HG03060 (cell line): Measurements from ENCODE around the gene MAU2.
"Not testable (repeated sequence)": the region's sequence is repeated elsewhere in the genome, so short reads cannot be mapped to it uniquely, and the experiment has no call there.

ENCODE experiments used
- ATAC-seq: cut with Tn5 transposase; IDR thresholded peaks from one replicate; pipeline ENCODE4 v1.9.1; 2021; ENCODE audit warnings: low read depth, moderate number of reproducible peaks; ENCODE audit not compliant: unreplicated experiment

The MAU2 gene

DNA sequence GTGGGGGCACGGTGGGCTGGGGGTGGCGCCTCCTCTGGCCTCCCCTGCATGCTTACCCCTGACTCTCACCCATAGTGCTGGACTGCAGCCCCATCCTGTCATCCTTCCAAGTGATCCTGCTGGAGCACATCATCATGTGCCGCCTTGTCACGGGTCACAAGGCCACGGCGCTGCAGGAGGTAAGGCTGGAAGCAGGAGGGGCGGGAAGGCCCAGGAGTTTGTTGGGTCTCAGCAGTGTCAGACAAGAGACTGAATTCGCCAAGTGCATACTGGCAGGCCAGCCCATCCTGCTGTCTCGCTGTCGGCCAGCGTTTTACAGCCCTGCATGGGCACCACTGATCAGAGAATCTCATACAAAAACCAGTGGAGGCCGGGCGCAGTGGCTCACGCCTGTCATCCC, 23.1 kb downstream of the MAU2 start:
- no peak for ATAC-seq

DNA sequence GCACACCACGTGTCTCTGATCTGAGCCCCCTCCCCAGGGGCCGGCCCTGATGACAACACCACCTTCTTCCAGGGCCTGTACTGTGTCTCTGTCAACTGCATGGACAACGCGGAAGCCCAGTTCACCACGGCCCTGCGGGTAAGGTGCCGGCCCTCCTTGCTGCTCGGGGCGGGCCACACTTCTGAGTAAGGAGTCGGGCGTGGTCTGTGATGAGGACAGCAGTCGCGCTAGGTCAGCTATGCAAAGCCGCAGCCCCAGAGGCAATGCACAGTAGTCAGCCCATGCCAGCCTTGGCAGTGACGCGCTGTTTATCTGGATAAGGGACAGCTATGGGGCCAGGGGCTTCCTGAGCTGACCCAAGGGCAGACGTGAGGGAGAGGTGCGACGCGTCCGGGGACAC, 24.6 kb downstream of the MAU2 start:
- no peak for ATAC-seq

DNA sequence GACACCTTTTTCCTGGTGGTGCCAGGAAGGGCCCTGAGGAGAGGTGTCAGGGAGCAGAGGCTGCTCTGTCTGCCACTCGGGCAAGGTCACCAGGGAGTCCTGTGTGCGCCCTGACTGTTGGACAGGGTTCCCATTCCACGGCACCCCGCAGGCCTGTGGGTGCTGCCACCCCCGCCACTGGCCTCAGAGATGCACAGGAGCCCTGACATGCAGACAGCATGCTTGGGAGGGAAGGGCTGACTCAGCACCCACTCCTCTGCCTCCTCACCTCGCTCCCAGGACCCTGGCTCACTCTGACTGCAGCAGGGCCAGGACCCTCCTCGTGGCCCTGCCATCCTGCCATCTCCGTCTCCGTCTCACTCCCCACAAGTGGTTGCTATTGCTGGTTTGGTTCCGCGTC, 25.3 kb downstream of the MAU2 start:
- no peak for ATAC-seq

DNA sequence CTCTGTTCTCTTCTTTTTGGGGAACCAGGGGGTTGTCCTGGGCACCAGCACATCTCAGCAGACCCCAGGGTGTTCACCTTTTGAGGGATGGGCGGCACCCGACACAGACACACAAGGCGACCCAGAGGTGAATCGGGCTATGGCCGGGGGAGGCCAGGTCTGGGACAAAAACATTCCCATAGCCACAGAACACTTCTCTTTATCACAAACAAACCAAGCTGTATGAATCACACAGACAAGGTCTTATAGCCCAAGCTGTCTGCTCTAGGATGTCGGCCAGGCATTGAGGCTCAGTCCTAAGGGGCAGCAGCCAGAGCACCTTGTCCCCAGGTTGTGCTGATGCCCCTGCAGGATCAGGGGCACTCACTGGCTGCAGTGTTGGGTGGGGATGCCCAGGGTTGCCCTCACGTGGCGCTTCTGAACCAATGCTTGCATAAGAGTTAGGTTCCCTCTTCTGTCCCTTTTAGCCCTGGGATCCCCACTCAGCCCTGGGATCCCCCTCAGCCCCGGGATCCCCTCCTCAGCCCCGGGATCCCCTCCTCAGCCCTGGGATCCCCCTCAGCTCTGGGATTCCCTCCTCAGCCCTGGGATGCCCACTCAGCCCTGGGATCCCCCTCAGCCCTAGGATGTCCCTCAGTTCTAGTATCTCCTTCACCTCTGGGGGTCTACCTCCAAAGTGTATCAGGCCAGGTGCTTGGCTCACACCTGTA, 26.9 kb downstream of the MAU2 start:
- no peak for ATAC-seq

DNA sequence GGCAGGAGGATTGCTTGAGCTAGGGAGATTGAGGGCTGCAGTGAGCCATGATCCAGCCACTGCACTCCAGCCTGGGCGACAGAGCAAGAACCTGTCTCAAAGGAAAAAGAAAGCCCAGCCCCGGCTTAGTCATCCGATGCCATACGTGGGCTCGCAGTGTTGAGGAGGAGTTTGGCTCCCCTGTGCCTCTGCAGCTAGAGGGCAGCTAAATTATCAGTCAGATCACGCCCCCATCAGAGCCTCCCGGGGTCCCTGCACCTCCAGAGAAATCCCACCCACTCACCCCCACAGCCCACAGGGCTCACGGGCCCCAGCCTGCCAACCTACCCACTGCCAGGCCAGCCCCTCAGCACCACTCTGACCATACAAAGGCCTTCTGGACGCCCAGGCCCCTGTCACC, 27.6 kb downstream of the MAU2 start:
- ATAC-seq, result no peak

DNA sequence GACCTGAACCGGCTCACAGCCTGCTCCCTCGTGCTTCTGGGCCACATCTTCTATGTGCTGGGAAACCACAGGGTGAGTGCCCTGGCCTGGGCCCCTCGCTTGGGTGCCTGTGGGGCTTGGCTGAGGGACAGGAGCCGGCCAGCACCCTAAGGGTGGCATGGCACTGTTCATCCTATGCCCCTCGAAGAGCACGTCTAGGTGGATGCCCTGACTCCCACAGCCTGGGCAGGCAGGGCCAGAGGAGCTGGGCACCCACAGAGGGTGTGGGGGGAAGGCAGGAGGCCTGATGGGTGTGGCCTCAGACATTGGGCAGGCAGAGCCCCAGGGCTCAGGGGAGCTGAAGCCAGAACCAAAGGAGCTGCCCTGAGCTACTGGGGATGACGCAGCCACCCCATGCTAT, 28.7 kb downstream of the MAU2 start:
- ATAC-seq, result no peak

DNA sequence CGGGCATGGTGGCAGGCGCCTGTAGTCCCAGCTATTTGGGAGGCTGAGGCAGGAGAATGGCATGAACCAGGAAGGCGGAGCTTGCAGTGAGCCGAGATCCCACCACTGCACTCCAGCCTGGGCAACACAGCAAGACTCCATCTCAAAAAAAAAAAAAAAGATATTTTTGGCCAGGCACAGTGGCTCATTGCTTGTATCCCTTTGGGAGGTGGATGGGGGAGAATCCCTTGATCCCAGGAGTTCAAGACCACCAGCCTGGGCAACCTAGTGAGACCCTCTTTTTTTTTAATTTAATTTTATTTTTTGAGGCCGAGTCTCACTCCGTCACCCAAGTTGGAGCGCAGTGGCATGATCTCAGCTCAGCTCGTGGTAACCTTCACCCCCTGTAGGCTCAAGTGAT, 30.1 kb downstream of the MAU2 start:
- not testable (repeated sequence) for ATAC-seq

DNA sequence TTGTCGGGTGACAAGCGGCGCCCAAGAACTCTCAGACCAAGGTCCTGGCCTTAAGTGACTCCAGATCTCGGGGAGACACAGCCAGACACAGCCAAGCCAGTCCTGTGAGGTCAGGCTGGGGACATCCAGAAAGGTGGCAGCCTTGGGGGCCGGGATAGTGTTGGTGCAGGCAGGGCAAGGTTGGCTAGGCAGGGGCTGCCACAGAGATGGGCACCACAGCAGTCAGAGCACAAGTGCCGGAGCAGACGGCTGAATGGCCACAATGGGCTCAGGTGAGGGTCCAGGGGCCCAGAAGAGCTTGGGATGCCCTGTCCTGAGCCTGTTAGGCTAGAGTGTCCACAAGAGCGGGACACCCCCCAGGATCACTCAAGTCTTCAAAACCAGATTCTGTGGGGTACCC, 32.2 kb downstream of the MAU2 start:
- ATAC-seq, result no peak

DNA sequence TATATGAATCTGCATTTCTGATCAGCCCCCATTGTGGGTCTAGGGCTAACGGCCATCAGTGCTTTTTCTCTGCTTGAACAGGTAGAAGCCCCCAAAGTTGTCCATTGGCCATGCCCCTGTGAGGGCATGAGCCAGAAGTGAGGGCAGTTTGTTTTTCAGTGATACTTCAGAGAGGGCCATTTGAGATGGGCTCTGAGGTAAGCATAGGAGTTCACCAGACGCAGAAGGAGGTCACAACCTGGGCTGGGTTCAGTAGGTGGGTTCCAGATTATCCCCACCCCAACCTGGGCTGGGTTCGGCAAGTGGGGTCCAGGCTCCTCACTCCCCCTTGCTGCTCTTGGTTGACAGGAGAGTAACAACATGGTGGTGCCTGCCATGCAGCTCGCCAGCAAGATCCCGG, 33.4 kb downstream of the MAU2 start:
- no peak for ATAC-seq

DNA sequence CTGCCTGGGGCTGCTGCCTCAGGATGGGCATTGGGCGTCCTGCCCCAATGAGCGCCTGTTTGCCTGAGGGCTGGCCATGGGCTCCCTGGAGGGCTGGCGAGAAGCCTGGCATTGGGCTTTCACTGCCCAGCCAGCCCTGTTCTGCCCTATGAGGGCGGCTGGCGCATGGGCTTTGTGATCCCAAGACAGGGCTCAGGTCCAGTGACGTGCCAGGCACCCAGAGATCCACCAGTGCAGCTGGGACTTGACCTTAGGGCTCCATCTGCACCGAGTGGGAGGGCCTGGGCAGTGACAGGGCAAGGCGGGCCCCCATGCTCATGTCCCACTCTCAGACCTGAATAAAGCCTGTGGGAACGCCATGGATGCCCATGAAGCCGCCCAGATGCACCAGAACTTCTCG, 34.3 kb downstream of the MAU2 start:
- ATAC-seq, result no peak

DNA sequence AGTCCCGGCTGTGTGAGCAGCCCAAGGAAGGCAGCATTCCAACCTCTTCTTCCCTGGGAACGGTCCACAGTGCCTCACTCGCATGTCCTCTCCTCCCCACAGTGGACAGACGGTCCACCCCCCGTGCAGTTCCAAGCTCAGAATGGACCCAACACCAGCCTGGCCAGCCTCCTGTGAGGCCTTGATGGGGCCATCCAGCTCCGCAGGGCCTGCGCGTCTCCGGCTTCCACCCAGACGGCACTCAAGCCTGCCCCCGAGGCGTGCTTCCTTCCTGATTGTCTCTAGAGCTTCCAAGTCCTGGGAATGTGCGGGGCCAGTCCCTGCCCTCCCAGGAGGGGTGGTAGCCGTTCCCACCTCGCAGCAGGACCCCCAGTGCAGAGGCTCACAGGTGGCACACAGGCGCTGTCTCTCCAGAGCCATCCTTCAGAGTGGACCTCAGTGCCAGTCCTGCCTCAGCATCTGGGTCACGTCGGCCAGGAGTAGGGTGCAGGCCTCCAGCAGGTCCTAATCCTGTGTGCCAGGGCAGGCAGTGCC, 35.0 kb downstream of the MAU2 start:
- ATAC-seq, result no peak

DNA sequence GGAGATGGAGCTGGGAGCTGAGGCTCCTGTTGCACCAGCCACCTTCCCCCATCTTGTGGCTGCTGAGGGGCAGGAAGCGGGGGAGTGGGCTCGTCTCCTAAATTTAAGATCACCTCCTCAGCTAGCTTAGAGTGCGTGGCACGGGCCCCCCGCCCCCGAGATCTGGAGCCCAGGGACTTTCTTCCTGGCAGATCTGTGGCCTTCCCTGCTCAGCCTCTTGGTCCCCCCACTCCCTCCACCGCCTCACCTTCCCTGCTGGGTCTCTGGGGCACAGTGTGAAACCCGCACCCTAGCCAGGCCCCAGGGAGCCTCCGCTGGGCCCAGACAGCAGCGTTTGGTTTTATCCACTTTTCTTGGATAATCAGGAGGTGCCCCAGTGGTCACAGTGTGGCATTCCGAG, 35.9 kb downstream of the MAU2 start:
- no peak for ATAC-seq

DNA sequence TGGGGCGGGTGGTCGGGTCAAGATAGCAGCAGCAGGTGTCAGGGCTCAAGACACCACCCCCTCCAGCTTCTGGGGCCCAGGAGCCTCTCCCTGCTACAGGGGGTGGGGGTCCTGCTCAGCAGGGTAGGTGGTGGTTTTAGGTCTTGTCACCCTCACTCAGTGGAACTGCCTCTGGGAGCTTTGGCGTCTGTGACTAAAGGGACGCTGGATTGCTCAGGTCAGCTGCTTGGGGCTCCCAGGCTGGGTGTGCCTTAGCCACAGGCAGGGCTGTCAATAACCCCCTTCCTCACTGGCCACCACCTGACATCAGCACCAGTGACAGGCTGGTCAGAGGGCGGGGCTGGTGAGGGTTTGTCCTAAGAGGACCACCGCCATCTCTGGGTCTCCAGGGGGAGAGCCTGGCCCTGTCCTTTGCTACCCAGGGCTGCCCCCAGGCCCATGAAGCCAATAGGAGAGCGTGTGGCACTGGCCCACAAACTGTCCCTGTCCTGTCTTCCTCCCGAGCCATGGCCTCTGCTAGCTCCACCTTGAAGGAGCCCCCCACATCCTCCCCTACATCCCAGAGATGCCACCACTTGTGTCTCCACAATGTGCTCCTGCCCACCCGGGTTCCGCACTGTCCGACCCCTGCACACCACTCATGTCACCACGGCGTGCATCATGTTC, 36.4 kb downstream of the MAU2 start:
- ATAC-seq, result no peak

DNA sequence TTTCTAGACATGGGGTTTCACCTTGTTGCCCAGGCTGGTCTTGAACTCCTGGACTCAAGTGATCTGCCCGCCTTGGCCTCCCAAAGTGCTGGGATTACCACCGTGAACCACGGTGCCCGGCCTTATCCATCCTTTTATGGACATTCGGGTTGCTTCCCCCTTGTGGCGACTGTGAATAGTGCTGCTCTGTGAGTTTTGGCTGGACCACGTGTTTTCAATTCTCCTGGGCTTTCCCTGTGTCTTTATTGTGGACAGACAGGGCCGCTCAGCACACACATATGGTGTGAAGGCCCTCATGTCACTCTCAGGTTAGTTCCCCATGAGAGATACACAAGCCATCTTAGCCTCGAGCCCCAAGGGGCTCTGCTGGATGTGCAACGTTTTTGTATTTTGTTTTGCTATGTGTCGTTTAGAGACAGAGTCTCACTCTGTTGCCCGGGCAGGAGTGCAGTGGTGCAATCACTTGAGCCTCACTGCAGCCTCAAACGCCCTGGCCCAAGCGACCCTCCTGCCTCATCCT, 40.5 kb downstream of the MAU2 start:
- ATAC-seq, result no peak

DNA sequence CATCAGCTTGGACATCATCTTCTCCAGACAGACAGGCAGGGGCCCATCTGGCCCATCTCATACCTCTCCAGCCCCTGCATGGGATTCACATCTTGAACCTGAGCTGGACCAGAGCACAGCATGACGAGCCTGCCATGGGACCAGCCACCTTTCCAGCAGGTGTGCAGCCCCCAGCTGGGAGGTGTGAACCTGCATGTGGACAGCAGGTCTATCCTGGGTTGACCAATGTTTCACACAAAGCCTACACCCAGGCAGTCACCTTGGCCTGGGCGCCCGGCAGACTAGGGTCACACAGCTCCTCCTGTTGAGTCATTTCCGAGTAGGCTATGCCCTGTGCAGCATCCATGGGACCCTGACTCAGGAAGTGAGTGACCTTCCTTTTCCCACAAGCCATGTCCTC, 41.4 kb downstream of the MAU2 start:
- no peak for ATAC-seq

DNA sequence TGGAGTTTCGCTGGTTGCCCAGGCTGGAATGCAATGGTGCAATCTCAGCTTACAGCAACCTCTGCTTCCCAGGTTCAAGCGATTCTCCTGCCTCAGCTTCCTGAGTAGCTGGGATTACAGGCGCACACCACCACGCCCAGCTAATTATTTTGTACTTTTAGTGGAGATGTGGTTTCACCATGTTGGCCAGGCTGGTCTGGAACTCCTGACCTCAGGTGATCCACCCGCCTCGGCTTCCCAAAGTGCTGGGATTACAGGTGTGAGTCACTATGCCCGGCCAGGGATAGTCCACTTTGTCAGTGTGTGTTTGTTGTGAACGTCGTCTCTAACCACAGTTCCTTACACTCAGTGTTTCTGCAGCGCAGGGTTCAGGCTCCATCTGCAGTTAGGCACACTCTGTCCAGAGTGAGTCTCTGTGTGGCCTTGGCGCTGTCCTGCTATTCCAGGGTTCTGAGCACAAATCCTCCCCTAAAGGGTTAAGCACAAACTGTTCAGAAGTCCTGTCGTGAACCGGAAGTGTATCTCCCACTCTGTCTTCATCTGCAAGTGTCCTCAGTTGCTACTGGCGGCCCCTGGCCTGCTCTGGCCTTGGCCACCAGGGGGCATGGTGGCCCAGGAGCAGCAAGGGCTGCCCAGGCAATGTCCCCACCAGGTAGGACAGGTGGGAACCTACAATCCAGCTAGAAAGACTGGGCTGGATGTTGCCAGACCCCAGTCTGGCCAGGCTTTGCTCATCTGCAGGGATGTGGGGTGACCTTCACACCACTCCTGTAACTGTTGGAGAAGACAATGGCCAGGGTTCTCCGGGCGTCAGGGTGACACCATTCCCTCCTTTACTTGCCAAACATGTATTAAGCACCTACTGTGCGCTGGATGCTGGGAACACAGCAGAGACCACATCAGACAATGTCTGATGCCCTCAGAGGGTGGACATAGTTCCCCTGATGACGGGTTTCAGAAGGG, 46.1 kb downstream of the MAU2 start:
- ATAC-seq, result no peak

DNA sequence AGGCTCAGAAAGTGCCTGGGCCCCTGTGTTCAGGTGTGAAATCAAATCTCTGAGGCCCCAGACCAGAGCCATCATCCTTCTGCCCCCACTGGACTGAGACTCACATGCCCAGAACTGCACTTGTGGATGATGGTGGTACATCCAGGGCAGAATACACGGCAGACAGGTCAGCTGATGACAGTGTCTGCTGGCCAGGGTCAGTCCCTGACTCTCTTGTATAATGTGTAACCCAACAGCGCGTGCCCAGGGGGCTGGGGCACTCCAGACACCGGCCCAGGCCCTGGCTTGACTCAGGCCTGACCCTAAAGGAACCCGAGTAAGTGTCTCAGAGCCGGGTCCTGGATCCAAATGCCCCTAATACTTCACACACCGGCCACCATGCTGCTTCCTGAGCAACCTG, 47.5 kb downstream of the MAU2 start:
- ATAC-seq, result no peak

DNA sequence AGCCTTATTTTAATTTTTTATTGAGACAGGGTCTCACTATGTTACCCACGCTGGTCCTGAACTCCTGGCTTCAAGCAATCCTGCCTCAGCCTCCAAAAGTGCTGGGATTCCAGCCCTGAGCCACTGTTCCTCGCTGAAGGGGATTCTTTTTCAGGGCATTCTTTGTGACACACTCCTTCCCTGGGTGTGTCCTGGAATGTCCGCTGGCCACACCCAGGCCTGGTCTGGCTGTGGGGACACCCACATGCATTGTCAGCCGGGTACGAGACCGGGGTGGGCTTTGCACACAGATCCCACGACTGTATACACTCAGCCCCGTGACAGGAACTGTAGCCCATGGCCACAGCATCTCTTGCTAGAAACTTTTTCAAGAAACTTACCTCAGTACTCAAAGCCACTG, 50.4 kb downstream of the MAU2 start:
- ATAC-seq, result no peak

DNA sequence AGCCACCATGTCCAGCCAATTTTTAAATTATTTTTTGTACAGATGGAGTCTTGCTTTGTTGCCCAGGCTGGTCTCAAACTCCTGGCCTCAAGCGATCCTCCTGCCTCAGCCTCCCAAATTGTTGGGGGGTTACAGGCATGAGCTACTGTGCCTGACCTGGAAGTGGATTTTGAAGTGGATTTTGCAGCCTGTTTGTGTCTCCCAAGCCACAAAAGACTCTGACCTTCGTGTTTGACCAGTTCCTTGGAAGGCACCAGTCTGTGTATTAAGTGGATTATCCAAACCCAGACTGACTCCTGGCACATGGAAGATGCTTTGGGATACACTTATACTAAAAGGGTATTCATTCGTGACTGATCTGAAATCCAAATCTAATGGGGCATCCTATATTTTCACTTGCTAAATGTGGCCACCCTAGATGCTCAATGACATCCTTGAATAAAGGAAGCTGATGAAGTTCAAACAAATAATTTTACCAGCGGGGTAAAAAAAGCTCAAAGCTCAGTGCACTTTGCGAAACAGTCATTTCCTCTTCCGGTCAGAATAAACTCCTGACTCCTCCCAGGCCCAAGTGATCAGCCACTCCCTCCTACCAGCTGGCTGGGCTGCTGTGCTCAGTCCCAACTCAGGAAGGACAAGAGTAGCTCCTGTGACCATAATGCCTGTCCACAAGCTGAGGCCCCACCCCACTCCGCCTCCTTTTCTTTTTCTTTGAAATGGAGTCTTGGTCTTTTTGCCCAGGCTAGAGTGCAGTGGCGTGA, 52.2 kb downstream of the MAU2 start:
- ATAC-seq, result no peak

DNA sequence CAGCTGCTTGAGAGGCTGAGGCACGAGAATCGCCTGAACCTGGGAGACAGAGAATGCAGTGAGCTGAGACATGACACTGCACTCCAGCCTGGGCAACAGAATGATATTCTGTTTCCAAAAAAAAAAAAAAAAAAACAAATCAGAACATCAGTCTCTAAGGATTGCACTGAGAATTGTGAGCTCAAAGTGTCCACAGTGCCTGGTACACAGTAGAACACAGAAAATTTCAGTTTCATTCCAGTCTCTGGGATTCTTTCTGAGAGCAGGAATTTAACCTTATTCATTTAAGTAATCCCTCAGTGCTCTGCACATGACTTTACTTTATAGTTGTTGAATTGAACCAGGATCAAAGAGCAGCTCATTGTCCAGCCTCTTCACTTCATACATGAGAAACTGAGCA, 58.9 kb downstream of the MAU2 start:
- ATAC-seq, result no peak
